Neural cell (in vitro differentiated cells): ENCODE results near the gene SP2.

Source experiments
- CTCF ChIP-seq: fragments of 450-650 bp; IDR thresholded peaks from 2 replicates; pipeline ENCODE4 v1.5.1; 2014; ENCODE audit warnings: antibody characterized with exemption, mild to moderate bottlenecking, moderate library complexity; ENCODE audit not compliant: poor library complexity, severe bottlenecking
- EZH2 ChIP-seq: fragments of 200-600, 300-800 bp; shearing (Covaris generic), sonication (generic); IDR thresholded peaks from 2 replicates; pipeline ENCODE4 v1.6.1; 2014; ENCODE audit warnings: antibody characterized with exemption, low read length, borderline replicate concordance, mild to moderate bottlenecking; ENCODE audit not compliant: insufficient read depth, poor library complexity, severe bottlenecking
- MXI1 ChIP-seq: fragments of 450-650 bp; conservative IDR thresholded peaks from 2 replicates; pipeline ENCODE4 v1.6.1; 2014; ENCODE audit warnings: antibody characterized with exemption, mild to moderate bottlenecking; ENCODE audit not compliant: poor library complexity, severe bottlenecking
- REST ChIP-seq: IDR thresholded peaks from 2 replicates; pipeline ENCODE4 v1.6.1; 2012; ENCODE audit warnings: borderline replicate concordance
- TAF1 ChIP-seq: IDR thresholded peaks from 2 replicates; pipeline ENCODE4 v1.6.1; 2012; ENCODE audit warnings: low read depth

DNA sequence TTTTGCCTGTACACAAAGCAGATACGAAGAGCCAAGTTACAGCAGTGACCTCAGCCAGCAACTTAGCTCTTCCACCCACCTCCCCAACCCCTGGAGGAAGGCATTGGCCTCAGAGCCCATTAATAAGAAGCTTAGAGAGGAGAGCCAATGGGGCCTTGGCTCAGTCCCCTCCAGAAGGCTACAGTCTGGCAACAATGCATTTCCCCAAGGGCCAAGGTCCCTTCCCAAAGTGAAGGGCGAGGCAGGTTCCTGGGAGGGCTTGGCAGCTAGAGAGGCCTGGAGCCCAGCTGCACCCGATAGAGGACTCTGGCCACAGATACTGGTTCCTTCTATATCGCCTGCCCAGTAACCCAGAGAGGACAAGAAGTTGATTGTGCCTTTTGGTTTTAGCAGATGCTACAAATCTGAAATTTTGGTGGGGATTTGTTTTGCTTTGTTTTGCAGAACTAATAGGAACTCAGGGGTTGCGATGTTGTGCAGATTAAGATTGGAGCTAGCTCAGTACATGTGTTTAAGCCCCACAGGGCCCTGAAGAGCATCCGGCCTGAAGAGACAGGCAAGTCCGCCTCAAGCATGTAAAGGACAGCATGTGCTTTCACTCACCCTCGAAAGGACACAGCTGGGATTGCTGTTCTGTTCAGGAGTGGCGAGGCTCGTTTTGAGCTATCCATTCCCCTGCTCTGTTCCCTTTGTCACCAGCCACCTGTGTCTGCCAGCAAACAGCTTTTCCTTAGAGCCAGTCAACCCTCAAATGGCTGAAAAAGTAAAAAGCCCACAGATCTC, 33.4 kb downstream of the SP2 start:
- TF ChIP-seq EZH2 (no peak), CTCF (no peak), MXI1 (no peak), REST (no peak), TAF1 (no peak)
